Measurements from ENCODE around the gene C10orf53. TPM values are rescaled to one million over a fixed set of nuclear protein-coding genes. Genes with fewer than 3 reads are reported as not detected.

The C10orf53 gene
- total RNA-seq, 2 experiments from 2014 or later: not detected

- Histone ChIP-seq H3K36me3 (ENCODE audit: insufficient read depth, low read length) (no peaks in the 10 kb centered on the region), H3K9me3 (ENCODE audit: control insufficient read depth in 1 of 2, insufficient read depth in 1 of 2, low read length in 2 of 2) (peaks cover 0 to 19% of the 10 kb centered on the region in 2 experiments), H3K4me1 (ENCODE audit: insufficient read depth, low read length) (no peaks in the 10 kb centered on the region), H3K4me3 (ENCODE audit: low read length) (no peak overlapping the region), H3K27me3 (ENCODE audit: control insufficient read depth in 1 of 2, insufficient read depth in 2 of 2, low read length in 2 of 2) (no peaks in the 10 kb centered on the region), H3K27ac (ENCODE audit: low read depth in 1 of 2, low read length in 2 of 2) (no peak overlapping the region)
- Mint-ChIP-seq H3K4me1 (ENCODE audit: low read depth) (no peaks in the 10 kb centered on the region), H3K27ac (no peak overlapping the region), H3K36me3 (ENCODE audit: low read depth) (no peaks in the 10 kb centered on the region), H3K4me3 (no peak overlapping the region), H3K9me3 (no peaks in the 10 kb centered on the region), H3K27me3 (no peaks in the 10 kb centered on the region)
- ChIA-PET POLR2A (no interaction called here), CTCF (interaction anchor here (0.6 kb wide), 1 partner anchor 11 kb away, joined by 4 read pairs; no protein-coding TSS in a partner anchor)
- no peak for TF ChIP-seq CTCF (IDR thresholded peaks at IDR 0.05)
- DNase-seq (no peak), ATAC-seq (ENCODE audit: poor library complexity) (no peak)
- intact Hi-C loops (cut with DNase I, micrococcal nuclease): no loop called here
Measured at GRCh38 chr10:49733866-49734265, 54.4 kb downstream of the C10orf53 start.

- TF ChIP-seq CTCF (IDR thresholded peaks at IDR 0.05): no peak
- H3K9me3 Mint-ChIP-seq: no peaks in the 10 kb centered on the region
- H3K27ac Mint-ChIP-seq: no peak overlapping the region
- Histone ChIP-seq H3K9me3 (ENCODE audit: control insufficient read depth in 1 of 2, insufficient read depth in 1 of 2, low read length in 2 of 2) (peaks cover 0 to 19% of the 10 kb centered on the region in 2 experiments), H3K36me3 (ENCODE audit: insufficient read depth, low read length) (no peaks in the 10 kb centered on the region), H3K4me3 (ENCODE audit: low read length) (no peak overlapping the region), H3K27me3 (ENCODE audit: control insufficient read depth in 1 of 2, insufficient read depth in 2 of 2, low read length in 2 of 2) (no peaks in the 10 kb centered on the region), H3K27ac (ENCODE audit: low read depth in 1 of 2, low read length in 2 of 2) (no peak overlapping the region), H3K4me1 (ENCODE audit: insufficient read depth, low read length) (no peaks in the 10 kb centered on the region)
- intact Hi-C loops (cut with DNase I, micrococcal nuclease): no loop called here
- CTCF ChIA-PET: no interaction called here
- H3K4me3 Mint-ChIP-seq: no peak overlapping the region
- POLR2A ChIA-PET: no interaction called here
- no peaks in the 10 kb centered on the region for H3K27me3 Mint-ChIP-seq
- ATAC-seq (ENCODE audit: poor library complexity) (no peak), DNase-seq (no peak)
- H3K4me1 Mint-ChIP-seq (ENCODE audit: low read depth): no peaks in the 10 kb centered on the region
- no peaks in the 10 kb centered on the region for H3K36me3 Mint-ChIP-seq (ENCODE audit: low read depth)
Measured at GRCh38 chr10:49734676-49735075, 55.2 kb downstream of the C10orf53 start.

GRCh38 chr10:49735161-49735560, 55.7 kb downstream of the C10orf53 start:
- H3K4me3 ChIP-seq (ENCODE audit: low read length): no peak overlapping the region
- H3K27ac ChIP-seq (ENCODE audit: low read depth in 1 of 2, low read length in 2 of 2): no peak overlapping the region
- H3K36me3 ChIP-seq (ENCODE audit: insufficient read depth, low read length): no peaks in the 10 kb centered on the region
- H3K9me3 ChIP-seq (ENCODE audit: control insufficient read depth in 1 of 2, insufficient read depth in 1 of 2, low read length in 2 of 2): peaks cover 0 to 19% of the 10 kb centered on the region in 2 experiments
- ChIA-PET CTCF (no interaction called here), POLR2A (no interaction called here)
- peak in 1 of 14 experiments; percentile 0 for DNase-seq
- no peak overlapping the region for H3K4me3 Mint-ChIP-seq
- no peaks in the 10 kb centered on the region for H3K4me1 Mint-ChIP-seq (ENCODE audit: low read depth)
- H3K27ac Mint-ChIP-seq: no peak overlapping the region
- H3K9me3 Mint-ChIP-seq: no peaks in the 10 kb centered on the region
- H3K27me3 ChIP-seq (ENCODE audit: control insufficient read depth in 1 of 2, insufficient read depth in 2 of 2, low read length in 2 of 2): no peaks in the 10 kb centered on the region
- intact Hi-C loops (cut with DNase I, micrococcal nuclease): no loop called here
- ATAC-seq (ENCODE audit: poor library complexity): no peak
- no peaks in the 10 kb centered on the region for H3K4me1 ChIP-seq (ENCODE audit: insufficient read depth, low read length)
- H3K36me3 Mint-ChIP-seq (ENCODE audit: low read depth): no peaks in the 10 kb centered on the region
- H3K27me3 Mint-ChIP-seq: no peaks in the 10 kb centered on the region
- TF ChIP-seq CTCF (IDR thresholded peaks at IDR 0.05): no peak
